ENCODE data around the gene SEPTIN6. TPM values are rescaled to one million over a fixed set of nuclear protein-coding genes. Genes with fewer than 3 reads are reported as not detected.
"Not testable (repeated sequence)": the region's sequence is repeated elsewhere in the genome, so short reads cannot be mapped to it uniquely, and the experiment has no call there.

SEPTIN6 gene
- total RNA-seq, 1 donor from 2014 or later = 32.0 TPM

GRCh38 chrX:119669424-119670037, 23.4 kb downstream of the SEPTIN6 start:
- TF ChIP-seq CTCF (IDR thresholded peaks at IDR 0.05; ENCODE audit: insufficient read depth, low read length, poor library complexity, severe bottlenecking) = no peak
- Histone ChIP-seq H3K27me3 (ENCODE audit: control insufficient read depth, insufficient read depth, low read length) (no peaks in the 10 kb centered on the region), H3K4me3 (ENCODE audit: low read depth, low read length) (no peak overlapping the region), H3K36me3 (ENCODE audit: control insufficient read depth, insufficient read depth, low read length) (no peaks in the 10 kb centered on the region)
- no peak for DNase-seq (ENCODE audit: low read depth)

- no peaks in the 10 kb centered on the region for H3K36me3 ChIP-seq (ENCODE audit: control insufficient read depth, insufficient read depth, low read length)
- no peak for TF ChIP-seq CTCF (IDR thresholded peaks at IDR 0.05; ENCODE audit: insufficient read depth, low read length, poor library complexity, severe bottlenecking)
- no peaks in the 10 kb centered on the region for H3K27me3 ChIP-seq (ENCODE audit: control insufficient read depth, insufficient read depth, low read length)
- H3K4me3 ChIP-seq (ENCODE audit: low read depth, low read length) = no peak overlapping the region
- no peak for DNase-seq (ENCODE audit: low read depth)
Measured at GRCh38 chrX:119667111-119667878, 25.7 kb downstream of the SEPTIN6 start.

- DNase-seq (ENCODE audit: low read depth); H3K27me3 ChIP-seq (ENCODE audit: control insufficient read depth, insufficient read depth, low read length); H3K36me3 ChIP-seq (ENCODE audit: control insufficient read depth, insufficient read depth, low read length); H3K4me3 ChIP-seq (ENCODE audit: low read depth, low read length): not testable (repeated sequence)
Measured at GRCh38 chrX:119664877-119665276, 28.1 kb downstream of the SEPTIN6 start.

GRCh38 chrX:119661486-119661885, 31.5 kb downstream of the SEPTIN6 start:
- TF ChIP-seq CTCF (IDR thresholded peaks at IDR 0.05; ENCODE audit: insufficient read depth, low read length, poor library complexity, severe bottlenecking) = no peak
- Histone ChIP-seq H3K36me3 (ENCODE audit: control insufficient read depth, insufficient read depth, low read length) (no peaks in the 10 kb centered on the region), H3K27me3 (ENCODE audit: control insufficient read depth, insufficient read depth, low read length) (no peaks in the 10 kb centered on the region), H3K4me3 (ENCODE audit: low read depth, low read length) (no peak overlapping the region)
- no peak for DNase-seq (ENCODE audit: low read depth)

- H3K4me3 ChIP-seq (ENCODE audit: low read depth, low read length) = no peak overlapping the region
- TF ChIP-seq CTCF (IDR thresholded peaks at IDR 0.05; ENCODE audit: insufficient read depth, low read length, poor library complexity, severe bottlenecking) = no peak
- no peaks in the 10 kb centered on the region for H3K27me3 ChIP-seq (ENCODE audit: control insufficient read depth, insufficient read depth, low read length)
- no peaks in the 10 kb centered on the region for H3K36me3 ChIP-seq (ENCODE audit: control insufficient read depth, insufficient read depth, low read length)
- DNase-seq (ENCODE audit: low read depth) = no peak
Measured at GRCh38 chrX:119659522-119659921, 33.4 kb downstream of the SEPTIN6 start.

- DNase-seq (ENCODE audit: low read depth) = peak; percentile 26
- TF ChIP-seq CTCF (IDR thresholded peaks at IDR 0.05; ENCODE audit: insufficient read depth, low read length, poor library complexity, severe bottlenecking) = no peak
- no peaks in the 10 kb centered on the region for H3K36me3 ChIP-seq (ENCODE audit: control insufficient read depth, insufficient read depth, low read length)
- no peak overlapping the region for H3K4me3 ChIP-seq (ENCODE audit: low read depth, low read length)
- H3K27me3 ChIP-seq (ENCODE audit: control insufficient read depth, insufficient read depth, low read length) = no peaks in the 10 kb centered on the region
Measured at GRCh38 chrX:119655125-119655524, 37.8 kb downstream of the SEPTIN6 start.

All from kidney epithelial cell (primary cell).